ENCODE measurements around the gene RPL9. TPM values are rescaled to one million over a fixed set of nuclear protein-coding genes. Genes with fewer than 3 reads are reported as not detected.

The RPL9 gene
- total and polyA plus RNA-seq, 2 donors from 2014 or later = 1,087 to 2,403 TPM

DNA sequence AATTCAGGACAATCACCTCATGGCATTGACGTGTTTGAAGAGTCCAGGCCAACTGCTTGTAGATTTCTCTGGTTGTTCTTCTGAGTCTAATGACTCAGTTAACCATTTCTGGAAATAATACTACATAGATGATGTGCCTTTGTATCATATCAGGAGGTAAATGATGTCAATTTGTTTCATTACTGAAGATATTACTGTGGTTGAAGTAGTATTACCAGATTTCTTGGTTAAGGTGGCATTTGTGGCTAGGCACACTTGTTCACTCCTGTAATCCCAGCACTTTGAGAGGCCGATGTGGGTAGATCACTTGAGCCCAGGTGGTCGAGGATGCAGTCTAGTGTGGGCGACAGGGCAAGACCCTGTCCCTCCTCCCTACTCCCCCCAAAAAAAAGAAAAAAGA lies 15.7 kb downstream of the RPL9 start:
- H3K9me3 ChIP-seq (ENCODE audit: control insufficient read depth in 2 of 3, insufficient read depth in 1 of 3, low read length in 3 of 3) = no peaks in the 10 kb centered on the region
- FAIRE-seq = no peak
- H3K9ac ChIP-seq (ENCODE audit: low read length in 3 of 3) = no peak overlapping the region
- intact Hi-C loops (cut with DNase I) = no loop called here
- peaks cover 0 to 9% (median 5%) of the 10 kb centered on the region in 3 donors for H3K4me1 ChIP-seq (ENCODE audit: control insufficient read depth in 2 of 3, insufficient read depth in 2 of 3, low read depth in 1 of 3, low read length in 3 of 3)
- no peak for DNase-seq
- H3K27me3 ChIP-seq (ENCODE audit: control insufficient read depth, insufficient read depth, low read length) = no peaks in the 10 kb centered on the region
- H3K27ac ChIP-seq (ENCODE audit: low read depth in 2 of 2, low read length in 2 of 2) = no peak overlapping the region
- H3K36me3 ChIP-seq (ENCODE audit: control insufficient read depth in 2 of 3, insufficient read depth in 3 of 3, low read length in 3 of 3) = no peaks in the 10 kb centered on the region
- TF ChIP-seq CTCF (IDR thresholded peaks at IDR 0.05; ENCODE audit: borderline replicate concordance, extremely low read depth, insufficient read depth) = no peak
- no peak overlapping the region for H3K4me3 ChIP-seq (ENCODE audit: low read length in 3 of 3)

DNA sequence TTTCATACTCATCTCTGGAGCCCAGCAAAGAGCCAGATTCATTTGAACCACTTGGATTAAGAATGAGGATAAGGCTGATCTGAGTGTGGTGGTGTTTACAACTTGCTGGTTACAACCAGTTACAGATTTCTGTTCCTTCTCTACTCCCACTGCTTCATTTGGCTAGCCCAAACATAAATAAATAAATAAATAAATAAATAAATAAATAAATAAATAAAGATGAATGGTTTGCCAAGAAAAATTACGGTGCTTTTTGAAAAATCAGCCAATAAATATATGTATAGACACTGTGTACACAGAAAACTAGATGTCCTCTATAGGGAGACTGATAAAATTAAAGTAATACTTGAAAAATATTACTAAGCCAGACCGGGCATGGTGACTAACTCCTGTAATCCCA lies 17.1 kb downstream of the RPL9 start:
- DNase-seq (no peak), FAIRE-seq (no peak)
- Histone ChIP-seq H3K27ac (ENCODE audit: low read depth in 2 of 2, low read length in 2 of 2) (no peak overlapping the region), H3K9ac (ENCODE audit: low read length in 3 of 3) (no peak overlapping the region), H3K9me3 (ENCODE audit: control insufficient read depth in 2 of 3, insufficient read depth in 1 of 3, low read length in 3 of 3) (no peaks in the 10 kb centered on the region), H3K4me3 (ENCODE audit: low read length in 3 of 3) (no peak overlapping the region), H3K36me3 (ENCODE audit: control insufficient read depth in 2 of 3, insufficient read depth in 3 of 3, low read length in 3 of 3) (no peaks in the 10 kb centered on the region), H3K27me3 (ENCODE audit: control insufficient read depth, insufficient read depth, low read length) (no peaks in the 10 kb centered on the region), H3K4me1 (ENCODE audit: control insufficient read depth in 2 of 3, insufficient read depth in 2 of 3, low read depth in 1 of 3, low read length in 3 of 3) (peaks cover 0 to 2% (median 0%) of the 10 kb centered on the region in 3 donors)
- TF ChIP-seq CTCF (IDR thresholded peaks at IDR 0.05; ENCODE audit: borderline replicate concordance, extremely low read depth, insufficient read depth) = no peak
- intact Hi-C loops (cut with DNase I) = no loop called here

DNA sequence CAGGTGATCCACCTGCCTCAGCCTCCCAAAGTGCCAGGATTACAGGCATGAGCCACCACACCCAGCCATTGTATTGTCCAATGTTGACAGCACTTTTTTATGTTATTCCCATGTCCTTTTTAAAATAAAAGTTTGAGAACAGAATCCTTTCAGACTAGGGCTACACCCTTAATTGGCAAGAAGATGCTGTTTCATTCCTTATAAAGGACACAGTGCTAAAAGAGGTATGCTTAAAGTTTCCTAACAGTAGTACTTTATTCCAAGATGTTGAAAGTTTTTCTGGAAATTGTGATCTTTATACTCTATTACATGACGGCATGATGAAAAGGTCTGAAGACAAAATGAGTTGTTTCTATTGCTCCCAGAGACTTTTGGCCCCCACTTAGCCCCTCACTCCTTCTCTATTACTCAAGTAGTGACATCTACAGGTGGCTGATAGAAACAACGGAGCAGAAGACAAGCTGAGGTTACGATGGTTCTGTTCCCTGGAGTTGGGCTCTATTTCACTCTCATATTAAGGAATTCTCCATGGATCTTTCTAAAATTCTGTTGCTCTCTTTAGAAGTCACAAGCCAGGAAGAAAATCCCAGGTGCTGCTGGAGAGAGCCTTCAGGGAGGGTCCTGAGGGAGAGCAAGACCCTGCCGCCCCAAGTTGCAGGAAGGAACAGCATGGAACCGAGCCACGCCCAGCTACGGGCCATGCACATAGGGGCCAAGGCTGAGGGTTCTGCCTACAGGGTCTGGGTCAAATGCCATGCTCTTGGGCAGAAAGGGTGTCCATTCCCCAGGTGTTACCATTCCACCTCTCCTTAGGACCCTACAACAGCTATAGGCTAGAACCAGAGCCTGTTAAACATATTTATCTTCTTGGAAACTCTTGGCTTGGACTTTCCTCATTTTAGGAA lies 22.8 kb downstream of the RPL9 start:
- Histone ChIP-seq H3K9ac (ENCODE audit: low read length in 3 of 3) (no peak overlapping the region), H3K9me3 (ENCODE audit: control insufficient read depth in 2 of 3, insufficient read depth in 1 of 3, low read length in 3 of 3) (no peaks in the 10 kb centered on the region), H3K27me3 (ENCODE audit: control insufficient read depth, insufficient read depth, low read length) (no peaks in the 10 kb centered on the region), H3K4me1 (ENCODE audit: control insufficient read depth in 2 of 3, insufficient read depth in 2 of 3, low read depth in 1 of 3, low read length in 3 of 3) (no peaks in the 10 kb centered on the region), H3K27ac (ENCODE audit: low read depth in 2 of 2, low read length in 2 of 2) (no peak overlapping the region), H3K4me3 (ENCODE audit: low read length in 3 of 3) (no peak overlapping the region), H3K36me3 (ENCODE audit: control insufficient read depth in 2 of 3, insufficient read depth in 3 of 3, low read length in 3 of 3) (no peaks in the 10 kb centered on the region)
- intact Hi-C loops (cut with DNase I) = no loop called here
- TF ChIP-seq CTCF (IDR thresholded peaks at IDR 0.05; ENCODE audit: borderline replicate concordance, extremely low read depth, insufficient read depth) = no peak
- FAIRE-seq (no peak), DNase-seq (no peak)

Data from kidney (tissue), 14 donors.